ENCODE results near the gene ROPN1. TPM values are rescaled to one million over a fixed set of nuclear protein-coding genes. Genes with fewer than 3 reads are reported as not detected.
"Not testable (repeated sequence)": the region's sequence is repeated elsewhere in the genome, so short reads cannot be mapped to it uniquely, and the experiment has no call there.

Gene ROPN1
- total and polyA plus RNA-seq, 2 of the 13 experiments (the other 11 are each of a cell fraction or from before 2014, with no cell fraction given), result not detected

DNA sequence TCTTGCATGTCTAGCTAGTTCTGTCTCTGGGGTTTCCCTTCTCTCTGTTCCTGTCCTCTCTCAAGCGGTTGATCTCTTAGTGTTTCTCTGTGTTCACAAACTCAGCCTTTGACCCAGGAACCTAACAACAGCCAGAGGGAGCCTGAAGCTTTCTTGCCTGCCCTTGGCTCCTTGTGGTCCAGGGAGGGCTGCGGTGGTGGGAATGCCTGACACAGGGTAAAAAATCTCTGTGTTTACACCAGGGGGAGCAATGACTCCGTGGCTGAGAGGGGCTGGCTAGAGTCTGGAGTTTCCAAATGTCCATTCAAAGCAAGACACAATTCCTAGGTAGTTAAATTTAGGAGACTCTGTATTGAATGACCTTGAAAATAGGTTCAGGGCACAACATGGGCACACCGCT is 24.6 kb upstream of the ROPN1 start:
- H3K9ac ChIP-seq (ENCODE audit: insufficient read depth, low read depth, low read length); H3K36me3 ChIP-seq (replicated peaks in 1 of 2; ENCODE audit: control insufficient read depth in 1 of 2, insufficient read depth in 2 of 2, low read length in 2 of 2); H3K4me3 ChIP-seq (replicated peaks in 1 of 3; ENCODE audit: insufficient read depth in 1 of 3, low read depth in 2 of 3, low read length in 3 of 3); H2AFZ ChIP-seq (ENCODE audit: low read length); H3K27ac ChIP-seq (ENCODE audit: extremely low read length, insufficient read depth, low read length); BruUV-seq (replicated peaks); H3K4me1 ChIP-seq (ENCODE audit: insufficient read depth, low read length); H4K20me1 ChIP-seq (ENCODE audit: insufficient read depth, low read length); H3K27me3 ChIP-seq (ENCODE audit: control insufficient read depth in 1 of 2, insufficient read depth in 2 of 2, low read length in 2 of 2); POLR2A ChIA-PET; H3K4me2 ChIP-seq (ENCODE audit: low read depth, low read length); H3K9me3 ChIP-seq (ENCODE audit: low read length); H3K79me2 ChIP-seq (ENCODE audit: insufficient read depth, low read length): not testable (repeated sequence)
- in situ Hi-C loops (cut with HindIII; ENCODE audit: extremely low pct_ligation_motif_present, low pct_unique_long_range_greater_than_20kb) (loop anchor here (5.0 to 25.0 kb wide), 2 partner anchors 61 to 246 kb away; no protein-coding TSS in a partner anchor), intact Hi-C loops (cut with micrococcal nuclease; ENCODE audit: unreplicated experiment) (loop anchor here (1.0 to 10.0 kb wide), 3 partner anchors 63 to 266 kb away; no protein-coding TSS in a partner anchor)
- 0% methylated on average over 4 of the region's 4 CpGs for WGBS (ENCODE audit: low lambda C conversion rate)
- CTCF ChIA-PET (ENCODE audit: low intra/inter-chr PET ratio, low total read pairs), result interaction anchor here (0.8 to 4.4 kb wide), 4 partner anchors 62 to 544 kb away, joined by 5 to 35 read pairs (median 6); no protein-coding TSS in a partner anchor
- TF ChIP-seq SMC3 (IDR thresholded peaks at IDR 0.05; ENCODE audit: low read length) (peak; percentile 71), STAG1 (CRISPR knock-in tag; IDR thresholded peaks at IDR 0.05) (peak; percentile 82), RAD21 (CRISPR knock-in tag; IDR thresholded peaks at IDR 0.05) (peak; percentile 71; the same call in 1 of the 2 replicates)
- TF ChIP-seq, protein P1, sequence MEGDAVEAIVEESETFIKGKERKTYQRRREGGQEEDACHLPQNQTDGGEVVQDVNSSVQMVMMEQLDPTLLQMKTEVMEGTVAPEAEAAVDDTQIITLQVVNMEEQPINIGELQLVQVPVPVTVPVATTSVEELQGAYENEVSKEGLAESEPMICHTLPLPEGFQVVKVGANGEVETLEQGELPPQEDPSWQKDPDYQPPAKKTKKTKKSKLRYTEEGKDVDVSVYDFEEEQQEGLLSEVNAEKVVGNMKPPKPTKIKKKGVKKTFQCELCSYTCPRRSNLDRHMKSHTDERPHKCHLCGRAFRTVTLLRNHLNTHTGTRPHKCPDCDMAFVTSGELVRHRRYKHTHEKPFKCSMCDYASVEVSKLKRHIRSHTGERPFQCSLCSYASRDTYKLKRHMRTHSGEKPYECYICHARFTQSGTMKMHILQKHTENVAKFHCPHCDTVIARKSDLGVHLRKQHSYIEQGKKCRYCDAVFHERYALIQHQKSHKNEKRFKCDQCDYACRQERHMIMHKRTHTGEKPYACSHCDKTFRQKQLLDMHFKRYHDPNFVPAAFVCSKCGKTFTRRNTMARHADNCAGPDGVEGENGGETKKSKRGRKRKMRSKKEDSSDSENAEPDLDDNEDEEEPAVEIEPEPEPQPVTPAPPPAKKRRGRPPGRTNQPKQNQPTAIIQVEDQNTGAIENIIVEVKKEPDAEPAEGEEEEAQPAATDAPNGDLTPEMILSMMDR (CRISPR knock-in tag; IDR thresholded peaks at IDR 0.05), result peak; percentile 82
- peak; percentile 21 for DNase-seq (ENCODE audit: low spot score)
- ATAC-seq, result peak; percentile 96
- FAIRE-seq, result peak; percentile 92

DNA sequence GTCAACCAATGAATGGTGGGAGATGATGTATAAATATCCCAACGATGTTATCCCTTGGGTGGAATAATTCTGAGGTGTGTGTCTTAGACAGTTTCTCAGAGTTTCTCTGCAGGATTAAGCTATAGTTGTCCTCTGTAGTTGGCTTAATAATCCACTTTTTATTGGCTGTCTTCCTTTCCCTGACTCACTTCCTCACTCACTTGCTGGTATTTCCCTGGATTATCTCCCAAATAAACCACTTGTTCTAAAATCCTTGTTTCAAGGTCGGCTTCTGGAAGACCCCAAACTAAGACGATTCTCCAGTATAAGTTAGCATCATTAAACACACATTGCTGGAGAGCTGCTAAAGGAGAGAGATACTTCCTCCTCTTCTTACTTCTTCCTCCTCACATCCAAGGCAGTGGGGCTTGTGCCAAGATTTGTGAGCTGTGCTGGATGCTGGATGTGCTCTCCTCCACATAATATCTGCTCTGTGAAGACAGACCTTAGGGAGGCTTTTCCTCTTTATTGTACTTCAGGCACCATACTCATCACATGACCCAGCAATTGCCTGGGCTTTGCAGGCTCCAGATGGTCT is 22.5 kb upstream of the ROPN1 start:
- no TSS peak for BruUV-seq (replicated peaks)
- Histone ChIP-seq H3K36me3 (replicated peaks in 1 of 2; ENCODE audit: control insufficient read depth in 1 of 2, insufficient read depth in 2 of 2, low read length in 2 of 2) (no peaks in the 10 kb centered on the region), H4K20me1 (ENCODE audit: insufficient read depth, low read length) (no peaks in the 10 kb centered on the region), H3K79me2 (ENCODE audit: insufficient read depth, low read length) (no peaks in the 10 kb centered on the region), H3K9me3 (ENCODE audit: low read length) (no peaks in the 10 kb centered on the region), H3K27ac (ENCODE audit: extremely low read length, insufficient read depth, low read length) (no peak overlapping the region), H2AFZ (ENCODE audit: low read length) (no peak overlapping the region), H3K4me1 (ENCODE audit: insufficient read depth, low read length) (peaks cover 6% of the 10 kb centered on the region; the same call in 1 of the 2 replicates), H3K27me3 (ENCODE audit: control insufficient read depth in 1 of 2, insufficient read depth in 2 of 2, low read length in 2 of 2) (peaks cover 0 to 1% of the 10 kb centered on the region in 2 experiments; a peak in 1 of 5 replicates), H3K4me2 (ENCODE audit: low read depth, low read length) (no peak overlapping the region), H3K4me3 (replicated peaks in 1 of 3; ENCODE audit: insufficient read depth in 1 of 3, low read depth in 2 of 3, low read length in 3 of 3) (no peak overlapping the region), H3K9ac (ENCODE audit: insufficient read depth, low read depth, low read length) (no peak overlapping the region)
- ChIA-PET CTCF (ENCODE audit: low intra/inter-chr PET ratio, low total read pairs) (interaction anchor here (4.4 kb wide), 1 partner anchor 64 kb away, joined by 35 read pairs; no protein-coding TSS in a partner anchor), POLR2A (no interaction called here)
- in situ Hi-C loops (cut with HindIII; ENCODE audit: extremely low pct_ligation_motif_present, low pct_unique_long_range_greater_than_20kb) (loop anchor here (5.0 to 25.0 kb wide), 2 partner anchors 248 to 453 kb away; no protein-coding TSS in a partner anchor), intact Hi-C loops (cut with micrococcal nuclease; ENCODE audit: unreplicated experiment) (loop anchor here (10.0 kb wide), 1 partner anchor 230 kb away; no protein-coding TSS in a partner anchor)
- TF ChIP-seq NCOA5 (CRISPR knock-in tag; IDR thresholded peaks at IDR 0.05), result no peak
- TF ChIP-seq ZNF282 (IDR thresholded peaks at IDR 0.05; ENCODE audit: partially characterized antibody), result no peak
- TF ChIP-seq, protein P2, sequence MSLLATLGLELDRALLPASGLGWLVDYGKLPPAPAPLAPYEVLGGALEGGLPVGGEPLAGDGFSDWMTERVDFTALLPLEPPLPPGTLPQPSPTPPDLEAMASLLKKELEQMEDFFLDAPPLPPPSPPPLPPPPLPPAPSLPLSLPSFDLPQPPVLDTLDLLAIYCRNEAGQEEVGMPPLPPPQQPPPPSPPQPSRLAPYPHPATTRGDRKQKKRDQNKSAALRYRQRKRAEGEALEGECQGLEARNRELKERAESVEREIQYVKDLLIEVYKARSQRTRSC (CRISPR knock-in tag; IDR thresholded peaks at IDR 0.05; ENCODE audit: low read depth), result no peak
- FAIRE-seq (no peak), ATAC-seq (no peak), DNase-seq (ENCODE audit: low spot score) (no peak)
- 0% methylated on average over 3 of the region's 3 CpGs for WGBS (ENCODE audit: low lambda C conversion rate)

DNA sequence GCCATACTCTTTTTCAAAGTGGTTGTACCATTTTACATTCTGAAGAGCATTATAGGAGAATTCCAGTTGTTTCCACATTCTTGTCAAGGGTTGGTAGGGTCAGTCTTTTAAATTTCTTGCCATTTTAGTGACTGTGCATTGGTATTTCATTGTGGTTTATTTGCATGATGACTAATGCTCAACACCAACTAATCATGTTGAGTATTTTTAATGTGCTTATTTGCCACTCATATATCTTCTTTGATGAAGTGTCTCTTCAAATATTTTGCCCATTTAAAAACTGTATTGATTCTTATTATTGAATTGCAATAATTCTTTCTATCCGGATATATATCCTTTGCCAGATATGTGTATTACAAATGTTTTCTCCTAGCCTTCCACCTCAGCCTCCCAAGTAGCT is 16.4 kb upstream of the ROPN1 start:
- POLR2A ChIA-PET; H3K9me3 ChIP-seq (ENCODE audit: low read length); FAIRE-seq; DNase-seq (ENCODE audit: low spot score); H3K27me3 ChIP-seq (ENCODE audit: control insufficient read depth in 1 of 2, insufficient read depth in 2 of 2, low read length in 2 of 2); H3K4me1 ChIP-seq (ENCODE audit: insufficient read depth, low read length); CTCF ChIA-PET (ENCODE audit: low intra/inter-chr PET ratio, low total read pairs); BruUV-seq (replicated peaks); ATAC-seq; H4K20me1 ChIP-seq (ENCODE audit: insufficient read depth, low read length); H2AFZ ChIP-seq (ENCODE audit: low read length); H3K36me3 ChIP-seq (replicated peaks in 1 of 2; ENCODE audit: control insufficient read depth in 1 of 2, insufficient read depth in 2 of 2, low read length in 2 of 2); intact Hi-C loops (cut with micrococcal nuclease; ENCODE audit: unreplicated experiment); H3K4me3 ChIP-seq (replicated peaks in 1 of 3; ENCODE audit: insufficient read depth in 1 of 3, low read depth in 2 of 3, low read length in 3 of 3); H3K9ac ChIP-seq (ENCODE audit: insufficient read depth, low read depth, low read length); H3K4me2 ChIP-seq (ENCODE audit: low read depth, low read length); H3K27ac ChIP-seq (ENCODE audit: extremely low read length, insufficient read depth, low read length); H3K79me2 ChIP-seq (ENCODE audit: insufficient read depth, low read length): not testable (repeated sequence)
- 0% methylated on average over 1 of the region's 1 CpG for whole genome bisulfite sequencing (ENCODE audit: low lambda C conversion rate)
- in situ Hi-C loops (cut with HindIII; ENCODE audit: extremely low pct_ligation_motif_present, low pct_unique_long_range_greater_than_20kb), result loop anchor here (25.0 kb wide), 1 partner anchor 254 kb away; no protein-coding TSS in a partner anchor

Data from HepG2 (cell line).